D721Med (cell line): ENCODE data around the gene FRRS1L.
A peak's percentile ranks its signal among the peaks of the same experiment; 100 is the strongest.

Experiments
- DNase-seq: peaks from one replicate; pipeline ENCODE4 v3.0.0; 2011; ENCODE audit warnings: low spot score; ENCODE audit not compliant: insufficient read length
- FAIRE-seq: peaks from 2 replicates; lab custom pipeline; 2011; peaks lifted over from hg19 to GRCh38; lab: Jason Lieb, UNC
- CTCF ChIP-seq: IDR thresholded peaks from 2 replicates; pipeline ENCODE4 v1.5.1; 2012; ENCODE audit warnings: mild to moderate bottlenecking, control low read depth; ENCODE audit not compliant: insufficient read depth; ENCODE audit errors: missing control alignments

FRRS1L gene

GRCh38 chr9:109122726-109123621 is 44.1 kb downstream of the FRRS1L start:
- DNase-seq (no peak), FAIRE-seq (no peak)
- TF ChIP-seq CTCF = no peak

- FAIRE-seq = no peak
- TF ChIP-seq CTCF = no peak
- DNase-seq = no peak
Observed at GRCh38 chr9:109121232-109121796, 45.7 kb downstream of the FRRS1L start.

- no peak for TF ChIP-seq CTCF
- FAIRE-seq (no peak), DNase-seq (no peak)
Observed at GRCh38 chr9:109120204-109120789, 46.8 kb downstream of the FRRS1L start.

- FAIRE-seq = no peak
- DNase-seq = peak; percentile 71
- no peak for TF ChIP-seq CTCF
Observed at GRCh38 chr9:109119439-109120203, 47.4 kb downstream of the FRRS1L start, which contains the start of gene TMEM245. TMEM245 (minus strand) TSS chr9:109119947; CDS start chr9:109119913, 34 bp downstream.

GRCh38 chr9:109118808-109119438 is 48.1 kb downstream of the FRRS1L start:
- FAIRE-seq (no peak), DNase-seq (no peak)
- no peak for TF ChIP-seq CTCF
